IMR-90 (cell line): ENCODE measurements around the gene COX6B2. TPM values are rescaled to one million over a fixed set of nuclear protein-coding genes. Genes with fewer than 3 reads are reported as not detected.

ENCODE experiments used
- ATAC-seq: fragments of 200-7000 bp; cut with Tn5 transposase; 2 replicates; pipeline ENCODE4 v1.9.1; 2020; ENCODE audit warnings: low read depth, mild to moderate bottlenecking, moderate library complexity
- BruUV-seq: library from RNA; stranded (reverse); fragments of 400-500 nt; replicated peaks from 2 replicates; lab custom pipeline; 2021; lab: Mats Ljungman, UMichigan
- CTCF ChIA-PET: fragments of 300-600 bp; formaldehyde crosslinking; extraction: SDS; loops from one replicate; lab custom pipeline; 2021; ENCODE audit warnings: antibody characterized with exemption; lab: Yijun Ruan, JAX
- POLR2A ChIA-PET: fragments of 300-600 bp; sonication (Branson Sonifier 250); formaldehyde crosslinking; loops from one replicate; lab custom pipeline; 2022; ENCODE audit warnings: antibody characterized with exemption; ENCODE audit not compliant: unreplicated experiment; lab: Charles Lee
- DNase-seq: peaks from one replicate; pipeline ENCODE4 v3.0.0; 2013
- H2AFZ ChIP-seq: replicated peaks from 2 replicates; pipeline ENCODE3; 2013; ENCODE audit warnings: low read length, mild to moderate bottlenecking; ENCODE audit not compliant: poor library complexity
- H2AK5ac ChIP-seq: 2 replicates; pipeline ENCODE4 v1.6.1; 2013; ENCODE audit warnings: low read depth, low read length, inconsistent platforms
- H2AK9ac ChIP-seq: replicated peaks from 2 replicates; pipeline ENCODE3; 2013; ENCODE audit warnings: mild to moderate bottlenecking, low read depth, low read length, moderate library complexity; ENCODE audit not compliant: poor library complexity
- H2BK120ac ChIP-seq: 2 replicates; pipeline ENCODE4 v1.6.1; 2013; ENCODE audit warnings: low read depth, low read length, inconsistent platforms
- H2BK15ac ChIP-seq: 3 replicates; pipeline ENCODE4 v1.6.1; 2013; ENCODE audit warnings: low read depth, low read length, inconsistent platforms
- H2BK20ac ChIP-seq: 2 replicates; pipeline ENCODE4 v1.6.1; 2013; ENCODE audit warnings: low read depth, mild to moderate bottlenecking, inconsistent platforms, low read length, moderate library complexity
- H2BK5ac ChIP-seq: 2 replicates; pipeline ENCODE4 v1.6.1; 2013; ENCODE audit warnings: mild to moderate bottlenecking, low read depth, low read length, inconsistent platforms; ENCODE audit not compliant: poor library complexity, severe bottlenecking
- H3K14ac ChIP-seq: replicated peaks from 2 replicates; pipeline ENCODE4 v1.6.1; 2013; ENCODE audit warnings: low read depth, low read length, inconsistent platforms
- H3K18ac ChIP-seq: 2 replicates; pipeline ENCODE4 v1.6.1; 2013; ENCODE audit warnings: low read depth, low read length, control low read depth
- H3K23ac ChIP-seq: 2 replicates; pipeline ENCODE4 v1.6.1; 2013; ENCODE audit warnings: low read depth, low read length, inconsistent platforms
- H3K27ac ChIP-seq: 2 replicates; pipeline ENCODE4 v1.5.1; 2013; ENCODE audit warnings: mild to moderate bottlenecking, control low read depth, low read length; ENCODE audit not compliant: insufficient read depth
- H3K27me3 ChIP-seq: 2 replicates; pipeline ENCODE4 v1.6.1; 2013; ENCODE audit warnings: low read length; ENCODE audit not compliant: control insufficient read depth, insufficient read depth
- H3K36me3 ChIP-seq: 2 replicates; pipeline ENCODE4 v1.6.1; 2013; ENCODE audit warnings: low read length, mixed read lengths; ENCODE audit not compliant: control insufficient read depth, insufficient read depth
- H3K4ac ChIP-seq: 2 replicates; pipeline ENCODE4 v1.6.1; 2013; ENCODE audit warnings: low read depth, low read length, inconsistent platforms
- H3K4me1 ChIP-seq: 2 replicates; pipeline ENCODE4 v1.6.1; 2013; ENCODE audit warnings: low read length, mixed read lengths; ENCODE audit not compliant: control insufficient read depth, insufficient read depth
- H3K4me2 ChIP-seq: 2 replicates; pipeline ENCODE4 v1.6.1; 2013; ENCODE audit warnings: low read depth, mild to moderate bottlenecking, control low read depth, low read length, moderate library complexity
- H3K4me3 ChIP-seq: 2 replicates; pipeline ENCODE4 v1.5.1; 2013; ENCODE audit warnings: low read depth, mild to moderate bottlenecking, control low read depth, low read length, moderate library complexity; ENCODE audit not compliant: insufficient read depth
- H3K56ac ChIP-seq: 2 replicates; pipeline ENCODE4 v1.6.1; 2013; ENCODE audit warnings: low read length, inconsistent platforms; ENCODE audit not compliant: insufficient read depth; ENCODE audit errors: extremely low read depth
- H3K79me1 ChIP-seq, 2 experiments: 2 replicates each; pipeline ENCODE4 v1.6.1; 2013; ENCODE audit warnings: low read length in 2 of 2, inconsistent platforms in 1 of 2, low read depth in 1 of 2
- H3K9ac ChIP-seq: 2 replicates; pipeline ENCODE4 v1.6.1; 2013; ENCODE audit warnings: low read depth, low read length, control low read depth
- H3K9me1 ChIP-seq: 2 replicates; pipeline ENCODE4 v1.6.1; 2013; ENCODE audit warnings: low read length, inconsistent platforms; ENCODE audit not compliant: insufficient read depth
- H3K9me3 ChIP-seq: 2 replicates; pipeline ENCODE4 v1.6.1; 2013; ENCODE audit warnings: low read length; ENCODE audit not compliant: control insufficient read depth, insufficient read depth
- H4K20me1 ChIP-seq: 2 replicates; pipeline ENCODE4 v1.6.1; 2013; ENCODE audit warnings: low read length, inconsistent platforms; ENCODE audit not compliant: insufficient read depth
- H4K5ac ChIP-seq: 2 replicates; pipeline ENCODE4 v1.6.1; 2013; ENCODE audit warnings: mild to moderate bottlenecking, low read depth, low read length, control low read depth
- H4K8ac ChIP-seq, 2 experiments: 2 replicates each; pipeline ENCODE4 v1.6.1; 2013; ENCODE audit warnings: low read depth in 2 of 2, low read length in 2 of 2, control low read depth in 1 of 2, inconsistent platforms in 1 of 2
- H4K91ac ChIP-seq: 2 replicates; pipeline ENCODE4 v1.6.1; 2013; ENCODE audit warnings: low read depth, low read length, inconsistent platforms; ENCODE audit not compliant: insufficient read depth
- CHD1 ChIP-seq: IDR thresholded peaks from 2 replicates; pipeline ENCODE4 v1.6.1; 2012; ENCODE audit warnings: low read depth, low read length, improper control_type of control experiment
- NFE2L2 ChIP-seq: fragments of 150-350 bp; IDR thresholded peaks from 2 replicates; pipeline ENCODE4 v1.6.1; 2016; ENCODE audit warnings: low read depth, mild to moderate bottlenecking, low read length
- RCOR1 ChIP-seq: IDR thresholded peaks from 2 replicates; pipeline ENCODE4 v1.6.1; 2012; ENCODE audit warnings: mild to moderate bottlenecking, low read length, improper control_type of control experiment; ENCODE audit not compliant: insufficient replicate concordance
- RFX5 ChIP-seq: IDR thresholded peaks from 2 replicates; pipeline ENCODE4 v1.8.0; 2012; ENCODE audit warnings: low read depth, mild to moderate bottlenecking, low read length, moderate library complexity
- WGBS, 2 experiments: methylation state at CpG; one replicate each; pipeline versions ENCODE4 v1.1.5 to v1.1.7; 2013; ENCODE audit warnings: missing lambda C conversion rate in 2 of 2; ENCODE audit not compliant: insufficient read length in 1 of 2; ENCODE audit errors: extremely low coverage in 2 of 2; 5-methylcytosine and 5-hydroxymethylcytosine counted together
- dilution Hi-C: fragments of 300-500 bp; cut with HindIII; formaldehyde crosslinking; loops from one replicate; pipeline ENCODE4 v1.14.3; 2018; ENCODE audit warnings: low sequenced_read_pairs; ENCODE audit not compliant: unreplicated experiment
- in situ Hi-C: fragments of 300-500 bp; cut with MboI; formaldehyde crosslinking; loops from 3 replicates; pipeline ENCODE4 v1.14.3; 2019; ENCODE audit warnings: low sequenced_read_pairs, inconsistent platforms, mixed read lengths
- intact Hi-C: fragments of 100-400 bp; cut with micrococcal nuclease; formaldehyde crosslinking; loops from 2 replicates; pipeline ENCODE4 v1.10.0; 2022
- polyA plus RNA-seq, 3 experiments: library from polyadenylated mRNA; depleted of rRNA; stranded (reverse); fragments of >200 nt; gene quantifications; 2 replicates each; pipeline ENCODE4 v1.2.3, GENCODE V29; 2012; ENCODE audit warnings: low replicate concordance in 1 of 3
- total RNA-seq: library from RNA; depleted of rRNA; stranded (reverse); fragments of >200 nt; gene quantifications from 2 replicates; pipeline ENCODE4 v1.2.3, GENCODE V29; 2012

Gene COX6B2
- total and polyA plus RNA-seq, 2 of the 4 experiments (the other 2 are of a cell fraction), result 0.19 TPM; not detected in 1

GRCh38 chr19:55350620-55351315 is 3.8 kb downstream of the COX6B2 start:
- Histone ChIP-seq H2AK9ac (peak overlapping the region; percentile 72), H4K5ac (no peak overlapping the region), H2BK20ac (no peak overlapping the region), H2BK15ac (no peak overlapping the region), H3K36me3 (peaks cover 7% of the 10 kb centered on the region; the same call in 1 of the 2 replicates), H4K91ac (no peak overlapping the region), H3K9me1 (no peaks in the 10 kb centered on the region), H3K18ac (no peak overlapping the region), H3K79me1 (no peaks in the 10 kb centered on the region), H2AFZ (no peak overlapping the region), H3K4me1 (peaks cover 5% of the 10 kb centered on the region; the same call in 1 of the 2 replicates), H4K8ac (no peak overlapping the region), H3K14ac (no peak overlapping the region; the same call in 1 of the 2 replicates), H2AK5ac (no peak overlapping the region), H3K4me3 (no peak overlapping the region), H3K9ac (no peak overlapping the region), H3K27ac (no peak overlapping the region), H3K9me3 (no peaks in the 10 kb centered on the region), H3K4me2 (no peak overlapping the region), H3K56ac (no peak overlapping the region), H2BK5ac (no peak overlapping the region), H3K4ac (no peak overlapping the region), H3K23ac (no peak overlapping the region), H4K20me1 (peaks cover 7% of the 10 kb centered on the region; the same call in 1 of the 2 replicates), H3K27me3 (peaks cover 34% of the 10 kb centered on the region), H2BK120ac (no peak overlapping the region)
- intact Hi-C loops, result no loop called here
- dilution Hi-C loops, result no loop called here
- POLR2A ChIA-PET, result no interaction called here
- DNase-seq, result no peak
- 75% methylated on average over 4 of the region's 11 CpGs; no CpG with 5 or more reads in 1 of the 2 experiments for WGBS, 2 experiments
- TF ChIP-seq RFX5 (no peak), CHD1 (no peak), RCOR1 (no peak), NFE2L2 (no peak)
- ATAC-seq, result no peak
- in situ Hi-C loops, result no loop called here
- no TSS peak for BruUV-seq
- CTCF ChIA-PET, result interaction anchor here (0.9 kb wide), 1 partner anchor 34 kb away, joined by 3 read pairs; no protein-coding TSS in a partner anchor
